HG02571 (cell line): ENCODE results near the gene SDHC.

Experiments used
- ATAC-seq: cut with Tn5 transposase; IDR thresholded peaks from one replicate; pipeline ENCODE4 v1.9.1; 2021; ENCODE audit warnings: mild to moderate bottlenecking, moderate library complexity; ENCODE audit not compliant: unreplicated experiment

SDHC gene

DNA sequence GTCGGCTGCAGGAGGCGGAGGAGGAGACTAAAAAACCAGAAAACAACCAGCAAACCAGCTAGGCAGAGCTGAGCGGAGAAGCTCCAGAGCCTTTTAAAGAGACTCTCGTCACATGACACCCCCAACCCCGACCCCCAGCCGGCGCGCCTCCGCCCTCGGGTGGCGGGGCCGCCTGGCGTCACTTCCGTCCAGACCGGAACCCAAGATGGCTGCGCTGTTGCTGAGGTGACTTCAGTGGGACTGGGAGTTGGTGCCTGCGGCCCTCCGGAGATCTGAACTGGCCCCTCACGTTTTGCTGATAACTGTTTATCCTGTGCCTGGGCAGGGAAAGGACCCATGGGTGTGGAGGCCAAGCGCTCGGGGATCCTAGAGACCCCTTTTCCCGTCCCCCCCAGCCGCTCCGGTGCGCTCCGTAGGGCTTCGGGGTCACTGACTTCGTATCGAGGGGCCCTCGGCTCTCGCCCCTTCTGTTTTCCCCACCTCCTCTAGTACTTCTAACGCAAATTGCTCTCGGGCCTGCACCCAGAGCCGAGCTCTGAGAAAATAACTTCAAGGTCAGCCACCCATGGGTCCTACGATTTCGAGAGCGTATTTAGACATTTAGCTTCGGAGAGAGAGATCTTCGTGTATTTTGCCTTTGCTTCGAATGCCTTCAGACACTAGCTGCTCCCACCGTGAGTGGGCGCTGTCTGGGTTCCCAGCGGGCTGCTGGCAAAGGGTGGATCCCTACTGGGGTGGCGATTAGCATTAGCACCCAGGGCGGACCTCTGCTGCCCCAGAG, at the start of gene SDHC:
Gene SDHC, plus strand, starts transcription at position 181 of the 781 bp plus-strand sequence. Its CDS starts 25 bp downstream, at position 206.
- ATAC-seq: peak; percentile 89

DNA sequence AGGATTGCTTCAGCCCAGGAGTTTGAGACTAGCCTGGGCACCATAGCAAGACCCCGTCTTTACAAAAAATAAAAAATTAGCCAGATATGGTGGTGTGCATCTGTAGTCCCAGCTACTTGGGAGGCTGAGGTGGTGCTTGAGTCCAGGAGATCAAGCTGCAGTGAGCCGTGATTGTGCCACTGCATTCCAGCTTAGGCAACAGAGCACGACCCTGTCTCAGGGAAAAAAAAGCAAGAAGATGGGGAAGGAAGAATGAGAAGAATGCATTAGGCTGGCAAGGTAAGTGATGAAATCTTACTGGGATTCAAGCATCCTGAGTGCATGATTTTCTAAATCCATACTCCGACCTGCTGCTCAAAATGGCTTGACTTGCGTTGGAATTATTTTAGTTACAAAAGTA, 48.9 kb upstream of the SDHC start:
- ATAC-seq: no peak

DNA sequence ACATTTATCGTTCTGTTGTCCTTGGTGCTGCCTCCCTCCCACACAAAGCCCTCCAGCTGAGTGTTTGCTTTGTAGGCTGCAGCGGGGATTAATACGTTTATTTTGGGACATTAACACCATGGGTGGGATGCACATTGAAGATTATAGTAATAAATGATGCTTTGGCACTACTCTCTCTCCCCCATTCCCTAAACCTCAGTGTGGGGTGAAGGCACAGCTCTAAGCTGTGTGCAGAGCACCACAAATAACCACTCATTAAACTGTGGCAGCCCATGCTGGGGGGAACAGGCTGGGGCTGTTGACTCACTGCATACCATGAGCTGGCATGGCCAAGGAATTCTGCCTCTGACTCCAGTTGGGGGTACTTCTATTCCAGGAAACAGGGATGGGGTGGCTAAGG, 48.0 kb upstream of the SDHC start:
- ATAC-seq: no peak

- ATAC-seq: no peak
Measured at GRCh38 chr1:161266836-161267235, 47.3 kb upstream of the SDHC start.

- ATAC-seq: no peak
Measured at GRCh38 chr1:161267321-161267720, 46.9 kb upstream of the SDHC start.

DNA sequence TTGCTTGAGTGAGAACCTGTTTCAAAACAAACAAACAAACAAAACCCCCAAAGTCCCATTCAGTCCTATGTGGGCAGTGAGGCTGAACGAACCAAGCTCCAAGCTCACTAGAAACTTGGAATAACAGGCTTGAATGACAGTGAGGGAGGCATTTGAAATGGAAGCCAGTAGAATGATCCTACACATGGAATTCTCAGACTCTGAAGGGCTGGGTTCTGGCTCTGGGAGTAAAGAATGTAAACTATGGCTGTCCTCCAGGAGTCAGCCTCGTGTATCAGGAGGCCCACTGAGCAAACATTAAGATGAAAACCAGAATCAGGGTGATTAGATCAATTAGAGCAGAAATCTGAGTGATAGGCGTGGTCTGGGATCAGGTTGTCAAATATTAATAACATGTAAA, 40.8 kb upstream of the SDHC start:
- no peak for ATAC-seq

DNA sequence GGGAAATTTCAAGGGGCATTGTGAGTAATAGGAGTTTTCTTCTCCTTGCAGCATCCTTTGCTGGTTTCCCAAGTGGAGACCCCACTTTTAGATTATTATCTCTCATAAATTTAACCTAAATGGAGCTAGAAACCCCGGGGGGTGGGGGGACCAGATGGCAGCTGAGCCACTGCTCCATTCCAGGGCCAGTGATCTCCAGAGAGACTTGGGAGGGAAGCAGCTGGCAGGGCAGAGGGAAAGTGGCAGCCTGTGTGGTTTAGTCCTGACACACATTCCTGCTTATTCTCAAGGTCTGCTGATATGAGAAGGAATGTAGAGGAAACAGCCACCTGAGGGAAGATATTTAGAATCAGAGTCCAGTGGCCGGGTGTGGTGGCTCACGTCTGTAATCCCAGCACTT, 39.3 kb upstream of the SDHC start:
- ATAC-seq: no peak

DNA sequence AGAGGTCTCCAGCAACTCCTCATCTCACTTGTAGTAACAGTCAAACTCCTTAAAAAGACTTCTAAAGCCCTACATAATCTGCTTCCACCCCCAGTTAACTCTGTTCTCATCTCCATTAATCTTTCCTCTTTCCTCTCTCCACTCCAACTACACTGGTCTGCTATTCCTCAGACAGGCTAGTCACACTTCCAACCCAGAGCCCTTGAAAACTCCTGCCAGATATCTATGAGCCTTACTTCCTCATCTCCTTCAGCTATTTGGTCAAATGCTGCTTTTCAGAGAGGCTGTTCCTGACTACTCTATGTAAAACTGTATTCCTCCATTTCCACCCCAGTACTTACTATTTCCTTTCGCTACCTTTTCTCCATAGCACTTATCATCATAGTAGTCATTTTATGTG, 31.2 kb upstream of the SDHC start:
- ATAC-seq: no peak

GRCh38 chr1:161285113-161285512, 29.1 kb upstream of the SDHC start:
- ATAC-seq: no peak

GRCh38 chr1:161285521-161285920, 28.7 kb upstream of the SDHC start:
- no peak for ATAC-seq

GRCh38 chr1:161287482-161288054, 26.6 kb upstream of the SDHC start:
- no peak for ATAC-seq

- no peak for ATAC-seq
Measured at GRCh38 chr1:161290779-161291178, 23.4 kb upstream of the SDHC start.

- no peak for ATAC-seq
Measured at GRCh38 chr1:161297415-161297814, 16.8 kb upstream of the SDHC start.

GRCh38 chr1:161298116-161298515, 16.1 kb upstream of the SDHC start:
- ATAC-seq: no peak

DNA sequence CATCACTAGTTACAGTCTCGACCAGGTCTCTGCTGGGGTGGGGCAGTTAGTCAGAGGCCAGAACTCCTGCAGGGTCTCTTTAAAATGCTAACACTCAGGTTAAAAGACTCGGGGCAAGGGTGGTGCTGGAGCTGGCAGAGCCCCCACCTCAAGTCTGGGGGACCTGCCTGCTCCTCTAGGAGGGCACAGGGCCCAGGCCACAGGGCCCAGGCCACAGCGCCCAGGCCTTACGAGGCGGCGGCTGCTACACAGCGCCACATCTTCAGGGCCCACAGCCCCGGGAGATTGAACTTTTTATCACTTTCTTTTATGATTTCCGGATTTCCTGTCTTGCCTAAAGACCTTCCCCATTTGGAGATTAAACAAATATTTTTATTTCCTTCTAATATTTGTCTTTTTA, 14.8 kb upstream of the SDHC start:
- no peak for ATAC-seq

DNA sequence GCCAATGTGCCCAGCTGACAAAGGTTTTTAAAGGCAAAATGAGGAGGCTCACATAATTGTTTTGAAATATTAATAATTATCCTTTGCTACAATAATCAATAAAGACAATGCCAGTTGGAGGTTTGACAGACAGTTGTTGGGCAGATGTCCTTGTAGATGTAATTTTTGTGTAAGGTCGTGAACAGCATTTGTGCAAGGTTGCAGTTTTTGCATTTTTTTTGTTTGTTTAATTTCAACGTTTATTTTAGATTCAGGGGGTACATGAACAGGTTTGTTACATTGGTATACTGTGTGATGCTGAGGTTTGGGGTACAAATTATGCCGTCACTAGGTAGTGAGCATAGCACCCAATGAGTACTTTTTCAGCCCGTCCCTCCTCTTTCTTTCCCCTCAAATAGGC, 13.7 kb upstream of the SDHC start:
- no peak for ATAC-seq

GRCh38 chr1:161304927-161305866, 9.0 kb upstream of the SDHC start:
- ATAC-seq: no peak

- ATAC-seq: no peak
Measured at GRCh38 chr1:161305867-161306519, 8.2 kb upstream of the SDHC start.

DNA sequence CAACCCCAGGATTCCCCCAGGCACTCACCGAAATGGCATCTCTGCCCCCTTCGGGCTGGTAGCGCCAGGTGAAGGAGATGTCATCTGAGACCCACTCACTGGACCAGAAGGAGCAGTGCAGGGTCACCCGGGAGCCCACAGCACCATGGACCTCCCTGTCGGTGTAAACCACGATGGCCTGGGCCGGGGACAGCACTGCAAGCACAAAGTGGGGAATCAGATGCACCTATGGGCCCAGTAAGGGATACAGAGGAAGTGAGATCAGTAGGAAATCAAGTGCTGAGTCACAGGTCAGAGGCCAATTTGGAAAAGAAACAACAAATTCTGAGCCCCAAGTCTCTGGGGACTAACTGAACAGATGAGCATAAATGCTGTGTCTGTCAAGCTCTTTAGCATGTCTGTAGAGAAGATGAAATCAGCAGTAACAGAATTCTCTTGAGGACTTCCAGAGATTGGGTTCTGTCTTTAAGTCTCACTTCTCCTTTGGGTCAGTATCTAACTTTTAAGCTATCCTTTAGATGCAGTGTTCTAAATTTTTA, 6.9 kb upstream of the SDHC start:
- no peak for ATAC-seq

DNA sequence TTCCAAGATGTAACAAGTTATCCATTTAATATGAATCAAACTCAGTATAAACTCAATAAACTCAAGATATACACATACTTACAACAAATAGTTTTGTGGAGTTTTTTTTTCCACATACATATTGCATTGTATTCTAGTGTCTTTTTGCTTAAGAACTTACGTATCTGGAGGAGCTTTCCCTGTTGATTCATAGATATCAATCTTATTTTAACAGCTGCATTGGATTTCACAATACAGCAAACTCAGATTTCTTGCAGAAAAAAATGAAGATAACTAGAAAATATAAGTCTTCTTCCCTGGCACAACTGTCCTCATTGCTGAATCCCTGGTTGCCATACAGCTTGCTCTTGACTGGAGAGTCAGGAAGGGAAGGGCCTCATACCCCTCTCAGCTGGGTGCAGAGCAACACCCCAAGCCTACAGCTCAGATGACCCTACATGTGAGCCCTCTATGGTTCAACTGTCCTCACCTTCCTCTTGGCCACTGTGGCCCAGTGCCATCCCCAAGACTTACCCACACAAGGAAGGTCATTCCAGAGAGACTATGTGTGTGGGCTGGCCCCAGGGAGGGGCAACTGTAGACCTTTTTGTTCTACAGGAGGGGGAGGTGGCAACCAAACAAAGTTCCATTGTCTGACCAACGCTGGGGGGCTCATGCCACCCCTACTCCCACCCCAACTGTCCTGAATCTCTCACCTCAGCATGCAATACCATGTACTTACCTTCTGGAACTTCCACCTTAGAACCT, 6.1 kb upstream of the SDHC start:
- no peak for ATAC-seq
